GM12801 (cell line): ENCODE data around the gene NEUROD4.

ENCODE experiments used
- TF ChIP-seq, protein P1 (sequence below): IDR thresholded peaks from one replicate; pipeline ENCODE4 v1.5.1; 2011; ENCODE audit warnings: control low read depth; ENCODE audit not compliant: insufficient read length; ENCODE audit errors: extremely low read depth

The NEUROD4 gene

DNA sequence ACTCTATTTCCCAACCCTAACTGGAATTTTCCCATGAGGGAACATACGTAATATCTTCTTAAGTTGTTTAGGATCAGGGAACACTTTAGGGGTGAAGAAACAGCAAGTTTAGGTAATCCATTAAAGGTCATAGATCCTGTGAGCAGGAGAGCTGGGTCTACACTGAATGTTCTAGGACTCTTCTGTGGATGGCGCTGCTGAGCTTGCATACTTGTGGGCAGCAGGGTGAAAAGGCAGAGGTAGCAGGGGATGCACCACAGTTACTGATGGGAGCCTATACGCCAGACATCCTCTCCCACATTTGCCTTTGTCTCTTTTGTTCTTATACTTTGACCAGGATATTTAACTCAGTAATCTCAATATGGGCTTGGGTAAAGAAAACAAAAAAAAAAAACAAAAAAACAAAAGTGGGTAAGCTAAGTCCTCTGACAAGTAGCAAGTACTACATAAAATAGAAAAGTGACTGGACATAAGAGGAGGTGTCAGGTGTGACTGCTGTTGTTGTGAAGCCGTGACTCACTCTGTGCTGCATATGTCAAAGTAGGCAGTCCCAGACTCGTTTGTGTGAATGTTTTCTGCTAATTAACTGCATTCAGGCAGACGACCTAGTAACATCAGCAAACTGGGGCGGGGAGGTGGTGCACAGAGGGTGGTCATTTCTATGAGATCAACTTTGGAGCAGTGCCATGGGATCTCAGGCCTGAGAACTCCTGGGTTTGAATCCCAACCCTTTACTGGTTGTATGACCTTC lies 31.6 kb downstream of the NEUROD4 start:
- TF ChIP-seq, protein P1, sequence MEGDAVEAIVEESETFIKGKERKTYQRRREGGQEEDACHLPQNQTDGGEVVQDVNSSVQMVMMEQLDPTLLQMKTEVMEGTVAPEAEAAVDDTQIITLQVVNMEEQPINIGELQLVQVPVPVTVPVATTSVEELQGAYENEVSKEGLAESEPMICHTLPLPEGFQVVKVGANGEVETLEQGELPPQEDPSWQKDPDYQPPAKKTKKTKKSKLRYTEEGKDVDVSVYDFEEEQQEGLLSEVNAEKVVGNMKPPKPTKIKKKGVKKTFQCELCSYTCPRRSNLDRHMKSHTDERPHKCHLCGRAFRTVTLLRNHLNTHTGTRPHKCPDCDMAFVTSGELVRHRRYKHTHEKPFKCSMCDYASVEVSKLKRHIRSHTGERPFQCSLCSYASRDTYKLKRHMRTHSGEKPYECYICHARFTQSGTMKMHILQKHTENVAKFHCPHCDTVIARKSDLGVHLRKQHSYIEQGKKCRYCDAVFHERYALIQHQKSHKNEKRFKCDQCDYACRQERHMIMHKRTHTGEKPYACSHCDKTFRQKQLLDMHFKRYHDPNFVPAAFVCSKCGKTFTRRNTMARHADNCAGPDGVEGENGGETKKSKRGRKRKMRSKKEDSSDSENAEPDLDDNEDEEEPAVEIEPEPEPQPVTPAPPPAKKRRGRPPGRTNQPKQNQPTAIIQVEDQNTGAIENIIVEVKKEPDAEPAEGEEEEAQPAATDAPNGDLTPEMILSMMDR: no peak

DNA sequence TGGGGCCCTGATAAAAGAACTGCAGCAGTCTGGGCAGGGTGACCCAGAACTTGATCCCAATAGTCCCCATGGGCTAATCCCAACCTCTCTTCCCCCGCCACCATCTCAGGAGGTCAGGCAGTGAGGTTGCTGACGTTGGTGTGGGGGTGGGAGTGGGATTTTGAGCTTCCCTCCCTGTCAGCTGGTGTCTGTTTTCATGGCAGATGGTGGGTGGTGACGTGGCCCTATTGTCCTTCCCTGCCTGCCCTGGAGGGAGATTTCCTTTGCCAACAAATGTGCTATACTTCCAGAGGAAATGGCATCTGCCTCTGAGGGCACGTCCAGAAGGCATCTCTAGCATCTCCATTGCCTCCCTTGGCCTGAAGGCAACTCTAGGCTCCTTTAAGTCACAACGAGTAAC lies 37.7 kb downstream of the NEUROD4 start:
- TF ChIP-seq, protein P1: no peak

DNA sequence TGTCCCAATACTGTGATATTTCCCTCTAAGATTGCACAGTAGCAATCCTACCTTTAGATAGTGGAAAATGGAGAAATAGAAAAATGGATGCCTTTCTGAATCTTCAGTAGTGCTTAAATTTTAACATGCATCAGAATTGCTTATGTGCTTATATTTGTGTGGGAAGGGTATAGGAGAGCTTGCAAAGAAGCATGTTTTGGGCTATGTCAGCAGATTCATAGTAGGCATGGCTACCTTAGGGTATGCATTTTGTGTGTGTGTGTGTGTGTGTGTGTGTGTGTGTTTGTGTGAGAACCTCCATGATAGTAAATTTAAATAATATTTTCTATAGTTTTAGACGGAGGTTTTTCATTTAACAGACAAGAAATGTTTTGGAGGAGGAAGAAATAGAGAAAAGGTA lies 38.3 kb downstream of the NEUROD4 start:
- TF ChIP-seq, protein P1: no peak

DNA sequence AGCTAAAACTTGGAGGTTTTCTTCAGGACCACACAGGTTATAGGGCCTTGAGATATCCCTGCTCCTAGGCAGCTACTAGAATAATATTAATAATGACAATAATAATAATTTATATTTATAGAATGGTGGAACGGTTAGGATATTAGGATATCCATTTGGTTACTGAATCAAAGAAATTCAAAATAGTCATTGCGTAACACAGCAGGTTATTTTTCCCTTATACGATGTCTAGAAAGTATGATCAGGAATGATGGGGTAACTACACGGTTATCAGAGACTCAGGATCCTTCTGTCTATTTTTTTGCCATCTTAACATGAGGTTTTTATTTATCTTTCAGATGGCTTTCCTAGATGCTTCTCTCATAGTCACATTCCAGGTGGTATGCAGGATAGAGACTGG lies 39.0 kb downstream of the NEUROD4 start:
- TF ChIP-seq, protein P1: no peak

GRCh38 chr12:55060470-55060869 lies 40.7 kb downstream of the NEUROD4 start:
- TF ChIP-seq, protein P1: no peak

DNA sequence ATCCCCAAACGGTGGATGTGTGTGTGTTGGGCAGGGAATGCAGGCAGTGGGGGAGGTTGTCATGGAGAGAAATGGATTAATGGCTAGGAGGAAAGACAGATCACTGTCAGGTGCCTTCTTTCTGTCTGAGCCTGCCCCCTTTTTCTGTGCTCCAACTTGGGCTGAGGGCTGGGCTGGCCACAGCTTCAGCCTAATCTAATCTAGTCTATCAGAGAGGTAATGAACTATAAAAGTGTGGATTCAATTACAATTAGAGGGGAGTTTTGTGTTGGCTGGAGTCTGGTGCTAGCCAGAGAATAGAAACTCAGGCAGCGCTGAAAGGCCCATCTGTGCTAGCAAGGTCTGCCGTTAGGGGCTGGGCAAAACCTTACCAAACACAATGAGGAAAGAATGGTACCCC lies 41.2 kb downstream of the NEUROD4 start:
- TF ChIP-seq, protein P1: no peak

GRCh38 chr12:55063291-55063690 lies 43.5 kb downstream of the NEUROD4 start:
- TF ChIP-seq, protein P1: no peak
